KG1 (cell line): ENCODE data around the gene FBXO10.
A peak's percentile ranks its signal among the peaks of the same experiment; 100 is the strongest.

ENCODE experiments used
- DNase-seq: peaks from one replicate; lab custom pipeline; 2025; lab: John Stamatoyannopoulos, UW

The FBXO10 gene

GRCh38 chr9:37593883-37594448 lies 17.8 kb upstream of the FBXO10 start:
- no peak for DNase-seq

- DNase-seq = peak; percentile 81
These were observed 16.1 kb upstream of the FBXO10 start, which contains the start of gene TOMM5 for GRCh38 chr9:37592108-37592951. TSS of gene TOMM5 (minus strand) at chr9:37592597. CDS start at chr9:37592532, 65 bp downstream.

GRCh38 chr9:37587521-37587920 lies 11.3 kb upstream of the FBXO10 start:
- DNase-seq = no peak

- DNase-seq = no peak
These were observed 7.4 kb upstream of the FBXO10 start for GRCh38 chr9:37583522-37584121.

- peak; percentile 15 for DNase-seq
These were observed 6.5 kb upstream of the FBXO10 start for GRCh38 chr9:37582548-37583157.

- DNase-seq = no peak
These were observed 667 bp downstream of the FBXO10 start for GRCh38 chr9:37575511-37575914.

GRCh38 chr9:37575001-37575400 lies 1.2 kb downstream of the FBXO10 start:
- no peak for DNase-seq

- DNase-seq = no peak
These were observed 1.9 kb downstream of the FBXO10 start for GRCh38 chr9:37574241-37574721.

- DNase-seq = no peak
These were observed 4.9 kb downstream of the FBXO10 start for GRCh38 chr9:37571282-37571681.

- no peak for DNase-seq
These were observed 9.5 kb downstream of the FBXO10 start for GRCh38 chr9:37566716-37567115.

- no peak for DNase-seq
These were observed 10.2 kb downstream of the FBXO10 start for GRCh38 chr9:37565661-37566618.

- no peak for DNase-seq
These were observed 11.3 kb downstream of the FBXO10 start for GRCh38 chr9:37564916-37565315.

- DNase-seq = no peak
These were observed 12.2 kb downstream of the FBXO10 start for GRCh38 chr9:37563806-37564513.

GRCh38 chr9:37562826-37563225 lies 13.4 kb downstream of the FBXO10 start:
- no peak for DNase-seq

- DNase-seq = no peak
These were observed 14.5 kb downstream of the FBXO10 start for GRCh38 chr9:37561682-37562081.

GRCh38 chr9:37559855-37560592 lies 16.2 kb downstream of the FBXO10 start:
- DNase-seq = no peak

- no peak for DNase-seq
These were observed 17.1 kb downstream of the FBXO10 start for GRCh38 chr9:37559125-37559524.

GRCh38 chr9:37555786-37556185 lies 20.4 kb downstream of the FBXO10 start:
- DNase-seq = no peak

- no peak for DNase-seq
These were observed 21.9 kb downstream of the FBXO10 start for GRCh38 chr9:37554318-37554717.

GRCh38 chr9:37551888-37552287 lies 24.3 kb downstream of the FBXO10 start:
- no peak for DNase-seq
